Colonic mucosa (tissue), 4 donors: Measurements from ENCODE around the gene MMP13. TPM values are rescaled to one million over a fixed set of nuclear protein-coding genes. Genes with fewer than 3 reads are reported as not detected.
"Not testable (repeated sequence)": the region's sequence is repeated elsewhere in the genome, so short reads cannot be mapped to it uniquely, and the experiment has no call there.

Experiments used
- DNase-seq: peaks from one replicate; pipeline ENCODE4 v3.0.0-alpha.2; 2020
- H3K27ac ChIP-seq: fragments of 200-600 bp; one replicate; pipeline ENCODE4 v1.8.0; 2021
- H3K27me3 ChIP-seq: fragments of 200-600 bp; one replicate; pipeline ENCODE4 v1.8.0; 2021
- H3K36me3 ChIP-seq: fragments of 200-600 bp; one replicate; pipeline ENCODE4 v1.8.0; 2021
- H3K4me1 ChIP-seq: fragments of 200-600 bp; one replicate; pipeline ENCODE4 v1.8.0; 2021; ENCODE audit warnings: mild to moderate bottlenecking
- H3K4me3 ChIP-seq: fragments of 200-600 bp; one replicate; pipeline ENCODE4 v1.8.0; 2021
- H3K9ac ChIP-seq, 2 donors: one replicate each; pipeline ENCODE4 v1.7.0; 2013; ENCODE audit warnings: control low read depth in 2 of 2, low read depth in 2 of 2, low read length in 2 of 2
- H3K9me3 ChIP-seq: fragments of 200-600 bp; one replicate; pipeline ENCODE4 v1.8.0; 2021
- intact Hi-C: fragments of 100-400 bp; cut with DNase I; formaldehyde crosslinking; loops from one replicate; pipeline ENCODE4 v1.14.1; 2022
- total RNA-seq, 2 donors: library from RNA; stranded (reverse); fragmentation: NEBNext Ultra II Directional in 1 of 2; extraction: Animal tissue kit (Norgen Biotek cat#: 25700) in 1 of 2; gene quantifications; one replicate each; pipeline ENCODE4 v1.2.1, GENCODE V29; 2021
- TF ChIP-seq, protein P1 (sequence below): fragments of 200-600 bp; IDR thresholded peaks from one replicate; pipeline ENCODE4 v1.8.0; 2022; ENCODE audit warnings: antibody characterized with exemption, mild to moderate bottlenecking
- donor health status: healthy.
- donor health status: DM: no; HTN: no; CAD: no.
- donor health status: DM: no; HTN: no; CAD: no.

MMP13 gene
- total RNA-seq, 2 donors from 2014 or later: not detected

DNA sequence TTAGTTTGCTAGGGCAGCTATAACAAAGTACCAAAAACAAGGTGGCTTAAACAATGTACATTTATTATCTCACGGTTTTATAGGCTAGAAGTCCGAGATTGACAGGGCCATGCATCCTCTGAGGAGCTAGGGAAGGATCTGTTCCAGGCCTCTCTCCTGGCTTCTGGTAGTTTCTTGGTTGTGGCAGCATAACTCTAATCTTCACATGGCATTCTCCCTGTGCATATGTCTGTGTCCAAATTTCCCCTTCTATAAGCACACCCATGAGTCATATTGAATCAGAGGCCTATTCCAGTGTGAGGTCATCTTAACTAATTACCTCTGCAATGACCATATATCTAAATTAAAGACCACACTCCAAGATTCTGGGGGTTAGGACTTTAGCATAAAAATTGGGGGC is 31.3 kb upstream of the MMP13 start:
- no peaks in the 10 kb centered on the region for H3K4me1 ChIP-seq
- intact Hi-C loops: no loop called here
- no peak overlapping the region for H3K9ac ChIP-seq
- H3K36me3 ChIP-seq: no peaks in the 10 kb centered on the region
- TF ChIP-seq, protein P1, sequence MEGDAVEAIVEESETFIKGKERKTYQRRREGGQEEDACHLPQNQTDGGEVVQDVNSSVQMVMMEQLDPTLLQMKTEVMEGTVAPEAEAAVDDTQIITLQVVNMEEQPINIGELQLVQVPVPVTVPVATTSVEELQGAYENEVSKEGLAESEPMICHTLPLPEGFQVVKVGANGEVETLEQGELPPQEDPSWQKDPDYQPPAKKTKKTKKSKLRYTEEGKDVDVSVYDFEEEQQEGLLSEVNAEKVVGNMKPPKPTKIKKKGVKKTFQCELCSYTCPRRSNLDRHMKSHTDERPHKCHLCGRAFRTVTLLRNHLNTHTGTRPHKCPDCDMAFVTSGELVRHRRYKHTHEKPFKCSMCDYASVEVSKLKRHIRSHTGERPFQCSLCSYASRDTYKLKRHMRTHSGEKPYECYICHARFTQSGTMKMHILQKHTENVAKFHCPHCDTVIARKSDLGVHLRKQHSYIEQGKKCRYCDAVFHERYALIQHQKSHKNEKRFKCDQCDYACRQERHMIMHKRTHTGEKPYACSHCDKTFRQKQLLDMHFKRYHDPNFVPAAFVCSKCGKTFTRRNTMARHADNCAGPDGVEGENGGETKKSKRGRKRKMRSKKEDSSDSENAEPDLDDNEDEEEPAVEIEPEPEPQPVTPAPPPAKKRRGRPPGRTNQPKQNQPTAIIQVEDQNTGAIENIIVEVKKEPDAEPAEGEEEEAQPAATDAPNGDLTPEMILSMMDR: no peak
- no peak overlapping the region for H3K4me3 ChIP-seq
- DNase-seq: no peak
- H3K27ac ChIP-seq: no peak overlapping the region
- no peaks in the 10 kb centered on the region for H3K9me3 ChIP-seq
- no peaks in the 10 kb centered on the region for H3K27me3 ChIP-seq

DNA sequence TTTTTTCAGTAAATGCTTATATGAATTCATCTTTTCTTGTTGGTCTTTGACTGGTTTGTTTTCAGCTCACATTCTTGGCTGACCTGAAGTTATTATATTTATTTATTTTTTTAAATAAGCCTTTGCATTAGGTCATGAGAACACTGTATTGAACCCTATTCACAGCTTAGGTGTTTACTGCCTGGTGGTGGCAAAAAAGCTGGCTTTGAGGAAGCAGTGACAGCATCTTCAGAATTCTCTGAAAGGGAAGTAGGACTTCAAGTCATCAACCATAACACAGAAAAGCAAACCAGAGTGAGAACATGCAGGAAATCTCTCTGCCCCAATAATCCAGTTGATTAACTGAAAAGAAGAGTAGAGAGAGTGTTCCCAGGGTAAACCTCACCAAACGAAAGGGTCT is 30.3 kb upstream of the MMP13 start:
- no peaks in the 10 kb centered on the region for H3K27me3 ChIP-seq
- intact Hi-C loops: no loop called here

DNA sequence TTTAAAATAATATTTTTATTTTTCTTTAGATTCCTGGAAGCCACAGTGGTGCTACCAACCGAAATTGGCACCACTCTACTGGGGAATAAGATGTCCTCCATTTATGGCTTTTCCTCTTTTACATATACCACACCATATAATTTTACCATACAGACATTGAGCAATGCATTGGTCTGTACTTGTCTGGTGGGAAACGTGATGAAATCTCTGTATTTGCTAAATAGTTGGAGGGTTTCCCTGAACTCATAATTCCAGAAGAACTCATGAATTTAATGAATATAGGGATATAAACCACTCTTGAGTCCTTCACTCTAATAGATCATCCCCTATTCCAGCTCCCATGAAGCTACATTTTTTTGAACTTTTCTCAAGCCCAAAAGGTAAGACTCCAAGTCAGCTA is 28.0 kb upstream of the MMP13 start:
- Histone ChIP-seq H3K4me1 (no peaks in the 10 kb centered on the region), H3K27ac (no peak overlapping the region), H3K36me3 (no peaks in the 10 kb centered on the region), H3K9me3 (no peaks in the 10 kb centered on the region), H3K4me3 (no peak overlapping the region), H3K27me3 (no peaks in the 10 kb centered on the region), H3K9ac (no peak overlapping the region)
- TF ChIP-seq, protein P1: no peak
- DNase-seq: no peak
- intact Hi-C loops: no loop called here

More for the DNA sequence above, 30.3 kb upstream of the MMP13 start:
- DNase-seq: no peak
- Histone ChIP-seq H3K9me3 (no peaks in the 10 kb centered on the region), H3K4me1 (no peaks in the 10 kb centered on the region), H3K36me3 (no peaks in the 10 kb centered on the region), H3K9ac (no peak overlapping the region), H3K27ac (no peak overlapping the region), H3K4me3 (no peak overlapping the region)
- TF ChIP-seq, protein P1: no peak

DNA sequence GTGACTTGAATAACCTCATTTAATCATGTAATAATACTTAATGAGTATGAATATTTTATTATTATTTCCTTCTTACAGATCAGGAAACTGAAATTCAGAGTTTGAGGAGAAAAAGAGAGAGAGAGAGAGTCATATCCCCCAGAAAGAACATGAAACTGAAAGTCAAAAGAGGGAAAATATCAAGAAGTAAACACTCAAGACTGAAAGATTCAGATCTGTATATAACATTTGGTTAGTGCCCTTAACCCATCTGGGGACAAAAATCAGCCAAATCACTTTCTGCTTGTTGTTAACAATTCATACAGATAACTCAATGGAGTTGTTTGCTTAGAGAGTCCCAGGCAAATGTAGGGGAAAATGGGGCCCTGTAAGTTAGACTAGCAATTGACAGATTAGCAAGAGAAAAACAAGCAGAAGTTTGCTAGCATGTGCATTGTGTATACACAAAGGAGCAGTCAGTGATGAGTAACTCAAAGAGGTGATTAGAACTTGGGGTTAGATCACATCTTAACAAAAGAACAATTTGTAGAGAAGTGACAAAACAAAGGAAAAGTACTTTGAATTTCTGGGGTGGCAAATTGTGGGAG is 25.9 kb upstream of the MMP13 start:
- Histone ChIP-seq H3K27ac (no peak overlapping the region), H3K9ac (no peak overlapping the region), H3K4me1 (no peaks in the 10 kb centered on the region), H3K9me3 (no peaks in the 10 kb centered on the region), H3K4me3 (no peak overlapping the region), H3K36me3 (no peaks in the 10 kb centered on the region), H3K27me3 (no peaks in the 10 kb centered on the region)
- intact Hi-C loops: no loop called here
- DNase-seq: no peak
- TF ChIP-seq, protein P1: no peak

DNA sequence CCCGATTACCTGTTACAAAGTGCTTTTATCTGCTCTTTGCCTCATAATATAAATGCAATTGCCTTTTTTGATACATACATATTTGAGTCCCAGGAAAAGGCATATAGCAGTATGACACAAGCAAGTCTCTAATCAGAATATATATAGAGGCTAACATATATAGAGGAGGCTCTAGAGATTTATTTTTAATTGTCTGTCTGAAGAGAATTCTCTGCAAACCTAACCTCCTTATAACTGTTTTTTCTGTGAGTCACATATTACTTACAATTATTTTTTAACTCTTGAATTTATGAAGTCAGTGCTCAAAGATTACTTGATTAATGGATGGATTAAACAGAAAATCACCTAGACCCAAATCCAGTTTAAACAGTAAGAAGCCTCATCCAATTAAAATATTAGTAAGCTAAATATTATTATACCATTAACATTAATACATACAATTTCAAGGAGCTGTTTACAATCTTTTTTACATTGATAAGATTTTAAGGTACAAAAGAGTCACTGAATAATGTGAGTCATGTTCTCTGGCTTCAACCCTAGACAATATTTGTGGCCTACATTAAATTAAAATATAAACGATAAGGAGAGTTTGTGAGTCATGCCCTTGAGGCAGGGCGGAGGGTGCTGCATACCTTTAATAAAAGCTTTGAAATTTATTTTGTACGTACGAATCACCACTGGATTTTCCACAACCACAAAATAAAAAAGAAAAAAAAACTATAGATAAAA is 19.2 kb upstream of the MMP13 start:
- no peak overlapping the region for H3K4me3 ChIP-seq
- no peaks in the 10 kb centered on the region for H3K27me3 ChIP-seq
- H3K4me1 ChIP-seq: no peaks in the 10 kb centered on the region
- H3K27ac ChIP-seq: no peak overlapping the region
- no peak for DNase-seq
- TF ChIP-seq, protein P1: no peak
- H3K9ac ChIP-seq: no peak overlapping the region
- no peaks in the 10 kb centered on the region for H3K9me3 ChIP-seq
- no peaks in the 10 kb centered on the region for H3K36me3 ChIP-seq
- intact Hi-C loops: no loop called here

DNA sequence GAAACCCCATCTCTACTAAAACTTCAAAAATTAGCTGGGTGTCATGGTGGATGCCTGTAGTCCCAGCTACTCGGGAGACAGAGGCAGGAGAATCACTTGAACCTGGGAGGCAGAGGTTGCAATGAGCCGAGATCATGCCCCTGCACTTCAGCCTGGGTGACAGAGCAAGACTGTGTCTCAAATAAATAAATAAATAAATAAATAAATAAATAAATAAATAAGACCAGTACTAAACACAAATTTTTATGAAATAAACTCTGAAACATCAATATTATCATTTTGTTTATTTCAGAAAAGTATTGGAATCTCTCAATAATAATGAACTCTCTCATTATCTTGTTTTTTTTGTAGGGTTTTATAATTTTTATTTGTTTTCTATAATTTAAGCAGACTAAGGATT is 18.2 kb upstream of the MMP13 start:
- H3K36me3 ChIP-seq, H3K27ac ChIP-seq, H3K4me3 ChIP-seq, H3K27me3 ChIP-seq, H3K4me1 ChIP-seq, DNase-seq, intact Hi-C loops, H3K9ac ChIP-seq, H3K9me3 ChIP-seq: not testable (repeated sequence)
